ENCODE results near the gene DNAJB6. TPM values are rescaled to one million over a fixed set of nuclear protein-coding genes. Genes with fewer than 3 reads are reported as not detected.

The DNAJB6 gene
- total RNA-seq, 3 donors from 2014 or later (not counting 1 experiment from before 2014, with no cell fraction given) = 309 to 343 (median 340) TPM

GRCh38 chr7:157386979-157387800 lies 50.4 kb downstream of the DNAJB6 start:
- ATAC-seq = peak; percentile 76 to 92 (median 87)
- peak overlapping the region; percentile 42 for H3K27ac ChIP-seq (ENCODE audit: low read length)
- peaks cover 38% of the 10 kb centered on the region for H3K4me1 ChIP-seq (ENCODE audit: control insufficient read depth, insufficient read depth, low read length)
- Mint-ChIP-seq H3K36me3 (no peaks in the 10 kb centered on the region), H3K4me3 (peak overlapping the region; percentile 49), H3K9me3 (no peaks in the 10 kb centered on the region), H3K4me1 (peaks cover 57 to 63% of the 10 kb centered on the region in 2 donors), H3K27me3 (ENCODE audit: low read depth in 2 of 2) (no peaks in the 10 kb centered on the region), H3K27ac (peak overlapping the region; percentile 80 to 84)
- H3K27me3 ChIP-seq (ENCODE audit: control insufficient read depth, insufficient read depth, low read length) = no peaks in the 10 kb centered on the region
- peak; percentile 94 for TF ChIP-seq CTCF (IDR thresholded peaks at IDR 0.05)
- DNase-seq = peak; percentile 78 to 95
- H3K9me3 ChIP-seq (ENCODE audit: control insufficient read depth, insufficient read depth, low read length) = no peaks in the 10 kb centered on the region
- intact Hi-C loops (cut with micrococcal nuclease) = loop anchor here (5.0 kb wide), 1 partner anchor 415 kb away; no protein-coding TSS in a partner anchor
- WGBS (ENCODE audit: insufficient coverage) = 52% methylated on average over 21 of the region's 23 CpGs
- H3K4me3 ChIP-seq (ENCODE audit: low read length) = no peak overlapping the region
- peaks cover 31% of the 10 kb centered on the region for H3K36me3 ChIP-seq (ENCODE audit: control insufficient read depth, insufficient read depth, low read length)

- Histone ChIP-seq H3K27ac (ENCODE audit: low read length) (no peak overlapping the region), H3K4me1 (ENCODE audit: control insufficient read depth, insufficient read depth, low read length) (peaks cover 44% of the 10 kb centered on the region), H3K9me3 (ENCODE audit: control insufficient read depth, insufficient read depth, low read length) (no peaks in the 10 kb centered on the region), H3K27me3 (ENCODE audit: control insufficient read depth, insufficient read depth, low read length) (no peaks in the 10 kb centered on the region), H3K4me3 (ENCODE audit: low read length) (no peak overlapping the region), H3K36me3 (ENCODE audit: control insufficient read depth, insufficient read depth, low read length) (peaks cover 21% of the 10 kb centered on the region)
- H3K27me3 Mint-ChIP-seq (ENCODE audit: low read depth in 2 of 2) = no peaks in the 10 kb centered on the region
- intact Hi-C loops (cut with micrococcal nuclease) = loop anchor here (5.0 kb wide), 1 partner anchor 416 kb away; no protein-coding TSS in a partner anchor
- peaks cover 54 to 59% of the 10 kb centered on the region in 2 donors for H3K4me1 Mint-ChIP-seq
- H3K36me3 Mint-ChIP-seq = no peaks in the 10 kb centered on the region
- no peaks in the 10 kb centered on the region for H3K9me3 Mint-ChIP-seq
- ATAC-seq (no peak), DNase-seq (no peak)
- TF ChIP-seq CTCF (IDR thresholded peaks at IDR 0.05) = no peak
- H3K4me3 Mint-ChIP-seq = no peak overlapping the region
- 92% methylated on average over 5 of the region's 5 CpGs for WGBS (ENCODE audit: insufficient coverage)
- H3K27ac Mint-ChIP-seq = peak overlapping the region in 1 of 2 donors; percentile 85
These were observed 51.5 kb downstream of the DNAJB6 start for GRCh38 chr7:157388301-157388700.

- WGBS (ENCODE audit: insufficient coverage) = 27% methylated on average over 19 of the region's 19 CpGs
- Mint-ChIP-seq H3K9me3 (no peaks in the 10 kb centered on the region), H3K27ac (peak overlapping the region; percentile 85 to 90), H3K36me3 (no peaks in the 10 kb centered on the region), H3K4me3 (peak overlapping the region; percentile 94), H3K27me3 (ENCODE audit: low read depth in 2 of 2) (no peaks in the 10 kb centered on the region), H3K4me1 (peaks cover 46 to 52% of the 10 kb centered on the region in 2 donors)
- intact Hi-C loops (cut with micrococcal nuclease) = loop anchor here (5.0 kb wide), 1 partner anchor 418 kb away; no protein-coding TSS in a partner anchor
- Histone ChIP-seq H3K36me3 (ENCODE audit: control insufficient read depth, insufficient read depth, low read length) (peaks cover 5% of the 10 kb centered on the region), H3K27ac (ENCODE audit: low read length) (peak overlapping the region; percentile 53), H3K4me3 (ENCODE audit: low read length) (peak overlapping the region; percentile 15), H3K27me3 (ENCODE audit: control insufficient read depth, insufficient read depth, low read length) (no peaks in the 10 kb centered on the region), H3K4me1 (ENCODE audit: control insufficient read depth, insufficient read depth, low read length) (peaks cover 44% of the 10 kb centered on the region), H3K9me3 (ENCODE audit: control insufficient read depth, insufficient read depth, low read length) (no peaks in the 10 kb centered on the region)
- DNase-seq = peak; percentile 42 to 47
- ATAC-seq = peak; percentile 57 to 75 (median 66)
- TF ChIP-seq CTCF (IDR thresholded peaks at IDR 0.05) = no peak
These were observed 53.3 kb downstream of the DNAJB6 start for GRCh38 chr7:157389951-157390730.
